ENCODE measurements around the gene C1GALT1. TPM values are rescaled to one million over a fixed set of nuclear protein-coding genes. Genes with fewer than 3 reads are reported as not detected.
"Not testable (repeated sequence)": the region's sequence is repeated elsewhere in the genome, so short reads cannot be mapped to it uniquely, and the experiment has no call there.

Gene C1GALT1
- total RNA-seq, 1 experiment from 2014 or later, result 15.6 TPM

GRCh38 chr7:7151865-7152264, 30.5 kb upstream of the C1GALT1 start:
- Histone ChIP-seq H3K36me3 (ENCODE audit: insufficient read depth, low read length, poor library complexity, severe bottlenecking) (no peaks in the 10 kb centered on the region), H3K27me3 (replicated peaks; ENCODE audit: insufficient read depth, low read depth, low read length, poor library complexity) (no peaks in the 10 kb centered on the region), H3K9me3 (ENCODE audit: low read depth, low read length, poor library complexity, severe bottlenecking) (no peaks in the 10 kb centered on the region), H3K27ac (ENCODE audit: low read depth, low read length, poor library complexity, severe bottlenecking) (no peak overlapping the region), H3K4me3 (ENCODE audit: low read depth, low read length, poor library complexity, severe bottlenecking) (no peak overlapping the region), H3K4me1 (ENCODE audit: insufficient read depth, low read length, poor library complexity, severe bottlenecking) (no peaks in the 10 kb centered on the region)
- DNase-seq (ENCODE audit: low spot score), result no peak
- ChIA-PET POLR2A (ENCODE audit: low non-redundant PET) (no interaction called here), CTCF (no interaction called here)
- BruUV-seq (replicated peaks), result no TSS peak
- TF ChIP-seq CTCF (conservative IDR thresholded peaks at IDR 0.05; ENCODE audit: low read depth, low read length), result no peak
- no peak for TF ChIP-seq EZH2 (IDR thresholded peaks at IDR 0.05; ENCODE audit: borderline replicate concordance, low read depth, low read length, poor library complexity, severe bottlenecking)
- intact Hi-C loops (cut with micrococcal nuclease; ENCODE audit: unreplicated experiment), result no loop called here

- Histone ChIP-seq H3K4me3 (ENCODE audit: low read depth, low read length, poor library complexity, severe bottlenecking) (no peak overlapping the region), H3K9me3 (ENCODE audit: low read depth, low read length, poor library complexity, severe bottlenecking) (no peaks in the 10 kb centered on the region), H3K27ac (ENCODE audit: low read depth, low read length, poor library complexity, severe bottlenecking) (no peak overlapping the region), H3K36me3 (ENCODE audit: insufficient read depth, low read length, poor library complexity, severe bottlenecking) (no peaks in the 10 kb centered on the region), H3K27me3 (replicated peaks; ENCODE audit: insufficient read depth, low read depth, low read length, poor library complexity) (no peaks in the 10 kb centered on the region), H3K4me1 (ENCODE audit: insufficient read depth, low read length, poor library complexity, severe bottlenecking) (no peaks in the 10 kb centered on the region)
- ChIA-PET POLR2A (ENCODE audit: low non-redundant PET) (no interaction called here), CTCF (no interaction called here)
- TF ChIP-seq EZH2 (IDR thresholded peaks at IDR 0.05; ENCODE audit: borderline replicate concordance, low read depth, low read length, poor library complexity, severe bottlenecking), result no peak
- no peak for TF ChIP-seq CTCF (conservative IDR thresholded peaks at IDR 0.05; ENCODE audit: low read depth, low read length)
- no peak for DNase-seq (ENCODE audit: low spot score)
- intact Hi-C loops (cut with micrococcal nuclease; ENCODE audit: unreplicated experiment), result no loop called here
- no TSS peak for BruUV-seq (replicated peaks)
These were observed 30.0 kb upstream of the C1GALT1 start for GRCh38 chr7:7152315-7152714.

- H3K36me3 ChIP-seq (ENCODE audit: insufficient read depth, low read length, poor library complexity, severe bottlenecking); H3K9me3 ChIP-seq (ENCODE audit: low read depth, low read length, poor library complexity, severe bottlenecking); H3K4me3 ChIP-seq (ENCODE audit: low read depth, low read length, poor library complexity, severe bottlenecking); DNase-seq (ENCODE audit: low spot score); POLR2A ChIA-PET (ENCODE audit: low non-redundant PET); CTCF ChIA-PET; H3K27me3 ChIP-seq (replicated peaks; ENCODE audit: insufficient read depth, low read depth, low read length, poor library complexity); H3K4me1 ChIP-seq (ENCODE audit: insufficient read depth, low read length, poor library complexity, severe bottlenecking); H3K27ac ChIP-seq (ENCODE audit: low read depth, low read length, poor library complexity, severe bottlenecking); intact Hi-C loops (cut with micrococcal nuclease; ENCODE audit: unreplicated experiment); BruUV-seq (replicated peaks): not testable (repeated sequence)
These were observed 28.0 kb upstream of the C1GALT1 start for GRCh38 chr7:7154355-7154754.

GRCh38 chr7:7156663-7157062, 25.7 kb upstream of the C1GALT1 start:
- no peak for DNase-seq (ENCODE audit: low spot score)
- H3K36me3 ChIP-seq (ENCODE audit: insufficient read depth, low read length, poor library complexity, severe bottlenecking), result no peaks in the 10 kb centered on the region
- no peaks in the 10 kb centered on the region for H3K9me3 ChIP-seq (ENCODE audit: low read depth, low read length, poor library complexity, severe bottlenecking)
- no peak overlapping the region for H3K4me3 ChIP-seq (ENCODE audit: low read depth, low read length, poor library complexity, severe bottlenecking)
- BruUV-seq (replicated peaks), result no TSS peak
- ChIA-PET POLR2A (ENCODE audit: low non-redundant PET) (no interaction called here), CTCF (no interaction called here)
- no peak overlapping the region for H3K27ac ChIP-seq (ENCODE audit: low read depth, low read length, poor library complexity, severe bottlenecking)
- TF ChIP-seq CTCF (conservative IDR thresholded peaks at IDR 0.05; ENCODE audit: low read depth, low read length), result no peak
- TF ChIP-seq EZH2 (IDR thresholded peaks at IDR 0.05; ENCODE audit: borderline replicate concordance, low read depth, low read length, poor library complexity, severe bottlenecking), result no peak
- intact Hi-C loops (cut with micrococcal nuclease; ENCODE audit: unreplicated experiment), result no loop called here
- no peaks in the 10 kb centered on the region for H3K4me1 ChIP-seq (ENCODE audit: insufficient read depth, low read length, poor library complexity, severe bottlenecking)
- H3K27me3 ChIP-seq (replicated peaks; ENCODE audit: insufficient read depth, low read depth, low read length, poor library complexity), result no peaks in the 10 kb centered on the region
